ENCODE data around the gene EXOC4. TPM values are rescaled to one million over a fixed set of nuclear protein-coding genes. Genes with fewer than 3 reads are reported as not detected.

EXOC4 gene
- total RNA-seq, 4 donors from 2014 or later, result 82.4 to 204 (median 128) TPM

DNA sequence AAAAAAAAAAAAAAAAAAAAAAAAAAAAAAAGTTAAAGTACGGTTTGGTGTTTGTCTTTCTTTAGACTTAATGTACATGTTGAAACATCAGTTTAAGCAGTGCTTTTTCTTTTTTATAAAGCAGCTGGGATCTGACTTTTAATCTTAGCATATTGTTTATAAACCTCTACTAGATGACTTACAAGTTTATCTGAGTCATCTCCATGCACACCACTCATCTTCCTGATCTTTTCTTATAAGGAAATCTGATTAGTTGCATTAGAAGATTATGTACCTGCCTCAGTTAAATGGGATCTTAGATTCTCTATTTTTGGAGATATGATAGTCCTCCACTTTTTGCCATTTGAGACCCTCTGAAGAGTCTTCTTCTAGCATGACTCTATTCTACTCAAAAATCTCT is 482.3 kb downstream of the EXOC4 start:
- intact Hi-C loops (cut with DNase I; ENCODE audit: low total_unique reads), result no loop called here
- TF ChIP-seq EP300 (IDR thresholded peaks at IDR 0.05; ENCODE audit: low read depth), result no peak
- TF ChIP-seq CTCF (IDR thresholded peaks at IDR 0.05), result no peak
- no peak for TF ChIP-seq POLR2A (IDR thresholded peaks at IDR 0.05)
- no peak for TF ChIP-seq POLR2AphosphoS5 (IDR thresholded peaks at IDR 0.05)
- no peak overlapping the region for H3K27ac ChIP-seq
- no peak overlapping the region for H3K4me3 ChIP-seq
- no peak for DNase-seq
- H3K9me3 ChIP-seq, result no peaks in the 10 kb centered on the region
- 60 to 72% methylated on average over 1 of the region's 1 CpG for WGBS, 2 donors (ENCODE audit: low coverage in 1 of 2)
- H3K4me1 ChIP-seq, result no peaks in the 10 kb centered on the region
- in situ Hi-C loops (cut with MboI; ENCODE audit: low pct_ligation_motif_present in 1 of 4, low pct_unique_long_range_greater_than_20kb in 1 of 4, low sequenced_read_pairs in 3 of 4), result loop anchor here in 1 of 4 donors (10.0 kb wide), 1 partner anchor 60 kb away; no protein-coding TSS in a partner anchor
- no peaks in the 10 kb centered on the region for H3K36me3 ChIP-seq
- no peaks in the 10 kb centered on the region for H3K27me3 ChIP-seq

- WGBS, 2 donors (ENCODE audit: low coverage in 1 of 2), result 92 to 100% methylated on average over 1 of the region's 1 CpG
- Histone ChIP-seq H3K4me1 (no peaks in the 10 kb centered on the region), H3K27me3 (no peaks in the 10 kb centered on the region), H3K27ac (no peak overlapping the region), H3K36me3 (no peaks in the 10 kb centered on the region), H3K9me3 (no peaks in the 10 kb centered on the region), H3K4me3 (no peak overlapping the region)
- TF ChIP-seq POLR2AphosphoS5 (IDR thresholded peaks at IDR 0.05) (no peak), EP300 (IDR thresholded peaks at IDR 0.05; ENCODE audit: low read depth) (no peak), CTCF (IDR thresholded peaks at IDR 0.05) (no peak)
- in situ Hi-C loops (cut with MboI; ENCODE audit: low pct_ligation_motif_present in 1 of 4, low pct_unique_long_range_greater_than_20kb in 1 of 4, low sequenced_read_pairs in 3 of 4), result loop anchor here in 1 of 4 donors (10.0 kb wide), 1 partner anchor 55 kb away; no protein-coding TSS in a partner anchor
- intact Hi-C loops (cut with DNase I; ENCODE audit: low total_unique reads), result no loop called here
- no peak for DNase-seq
Measured at GRCh38 chr7:133739817-133740216, 486.9 kb downstream of the EXOC4 start.

GRCh38 chr7:133741078-133741477 is 488.2 kb downstream of the EXOC4 start:
- intact Hi-C loops (cut with DNase I; ENCODE audit: low total_unique reads) (no loop called here), in situ Hi-C loops (cut with MboI; ENCODE audit: low pct_ligation_motif_present in 1 of 4, low pct_unique_long_range_greater_than_20kb in 1 of 4, low sequenced_read_pairs in 3 of 4) (no loop called here)
- DNase-seq, result no peak
- WGBS, 2 donors (ENCODE audit: low coverage in 1 of 2), result 94 to 100% methylated on average over 2 to 3 of the region's 3 CpGs
- no peak overlapping the region for H3K4me3 ChIP-seq
- H3K27me3 ChIP-seq, result no peaks in the 10 kb centered on the region
- no peaks in the 10 kb centered on the region for H3K4me1 ChIP-seq
- no peak overlapping the region for H3K27ac ChIP-seq
- no peak for TF ChIP-seq POLR2AphosphoS5 (IDR thresholded peaks at IDR 0.05)
- TF ChIP-seq POLR2A (IDR thresholded peaks at IDR 0.05), result no peak
- TF ChIP-seq CTCF (IDR thresholded peaks at IDR 0.05), result no peak
- TF ChIP-seq EP300 (IDR thresholded peaks at IDR 0.05; ENCODE audit: low read depth), result no peak
- no peaks in the 10 kb centered on the region for H3K9me3 ChIP-seq
- H3K36me3 ChIP-seq, result no peaks in the 10 kb centered on the region

DNA sequence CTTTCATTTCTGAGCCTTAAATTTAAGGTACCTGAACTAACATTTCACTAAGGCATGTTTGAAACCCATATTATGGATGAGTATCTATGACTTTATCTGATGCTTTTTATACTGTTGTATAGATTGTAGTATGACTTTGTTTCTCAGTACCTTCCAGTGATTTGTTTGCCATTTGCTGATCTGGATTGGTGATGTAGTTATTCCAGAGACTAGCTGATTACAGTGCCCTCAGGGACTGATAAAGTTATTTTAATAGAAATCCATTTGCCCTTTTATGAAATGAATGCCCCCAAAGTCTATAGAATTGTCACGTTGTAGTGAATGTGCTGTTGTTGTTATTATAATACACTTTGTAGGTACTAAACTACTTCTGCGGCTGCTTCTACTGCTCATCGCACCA is 488.8 kb downstream of the EXOC4 start:
- TF ChIP-seq CTCF (IDR thresholded peaks at IDR 0.05) (no peak), POLR2A (IDR thresholded peaks at IDR 0.05) (no peak), POLR2AphosphoS5 (IDR thresholded peaks at IDR 0.05) (no peak), EP300 (IDR thresholded peaks at IDR 0.05; ENCODE audit: low read depth) (no peak)
- Histone ChIP-seq H3K27me3 (no peaks in the 10 kb centered on the region), H3K4me3 (no peak overlapping the region), H3K4me1 (no peaks in the 10 kb centered on the region), H3K36me3 (no peaks in the 10 kb centered on the region), H3K9me3 (no peaks in the 10 kb centered on the region), H3K27ac (no peak overlapping the region)
- in situ Hi-C loops (cut with MboI; ENCODE audit: low pct_ligation_motif_present in 1 of 4, low pct_unique_long_range_greater_than_20kb in 1 of 4, low sequenced_read_pairs in 3 of 4), result no loop called here
- WGBS, 2 donors (ENCODE audit: low coverage in 1 of 2), result 94 to 95% methylated on average over 3 of the region's 3 CpGs
- no peak for DNase-seq
- intact Hi-C loops (cut with DNase I; ENCODE audit: low total_unique reads), result no loop called here

All from transverse colon (tissue), 4 donors.